ENCODE data around the gene PTPN14. TPM values are rescaled to one million over a fixed set of nuclear protein-coding genes. Genes with fewer than 3 reads are reported as not detected.

Gene PTPN14
- total and polyA plus RNA-seq, 2 experiments from 2014 or later = 18.7 to 70.2 TPM

DNA sequence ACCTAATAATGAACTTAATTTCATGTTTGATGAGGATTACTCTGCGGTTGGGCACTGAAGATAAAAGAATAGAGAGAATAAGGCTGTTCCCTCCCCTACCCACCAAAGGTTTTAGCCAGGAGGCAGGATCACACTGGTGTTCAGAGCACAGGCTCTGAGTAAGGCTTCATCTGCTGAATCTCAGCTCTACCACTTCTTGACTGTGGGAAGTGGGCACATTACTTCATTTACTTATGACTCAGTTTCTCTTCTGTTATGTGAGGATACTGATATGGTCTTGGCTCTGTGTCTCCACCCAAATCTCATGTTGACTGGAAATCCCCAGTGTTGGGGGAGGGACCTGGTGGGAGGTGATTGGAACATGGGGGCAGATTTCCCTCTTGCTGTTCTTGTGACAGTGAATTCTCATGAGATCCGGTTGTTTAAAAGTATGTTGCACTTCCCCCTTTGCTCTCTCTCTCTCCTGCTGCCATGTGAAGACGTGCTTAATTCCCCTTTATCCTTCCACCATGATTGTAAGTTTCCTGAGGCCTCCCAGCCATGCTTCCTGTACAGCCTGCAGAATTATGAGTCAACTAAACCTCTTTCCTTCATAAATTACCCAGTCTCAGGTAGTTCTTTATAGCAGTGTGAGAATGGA, 190.8 kb downstream of the PTPN14 start (continued):
- TF ChIP-seq, protein P1, sequence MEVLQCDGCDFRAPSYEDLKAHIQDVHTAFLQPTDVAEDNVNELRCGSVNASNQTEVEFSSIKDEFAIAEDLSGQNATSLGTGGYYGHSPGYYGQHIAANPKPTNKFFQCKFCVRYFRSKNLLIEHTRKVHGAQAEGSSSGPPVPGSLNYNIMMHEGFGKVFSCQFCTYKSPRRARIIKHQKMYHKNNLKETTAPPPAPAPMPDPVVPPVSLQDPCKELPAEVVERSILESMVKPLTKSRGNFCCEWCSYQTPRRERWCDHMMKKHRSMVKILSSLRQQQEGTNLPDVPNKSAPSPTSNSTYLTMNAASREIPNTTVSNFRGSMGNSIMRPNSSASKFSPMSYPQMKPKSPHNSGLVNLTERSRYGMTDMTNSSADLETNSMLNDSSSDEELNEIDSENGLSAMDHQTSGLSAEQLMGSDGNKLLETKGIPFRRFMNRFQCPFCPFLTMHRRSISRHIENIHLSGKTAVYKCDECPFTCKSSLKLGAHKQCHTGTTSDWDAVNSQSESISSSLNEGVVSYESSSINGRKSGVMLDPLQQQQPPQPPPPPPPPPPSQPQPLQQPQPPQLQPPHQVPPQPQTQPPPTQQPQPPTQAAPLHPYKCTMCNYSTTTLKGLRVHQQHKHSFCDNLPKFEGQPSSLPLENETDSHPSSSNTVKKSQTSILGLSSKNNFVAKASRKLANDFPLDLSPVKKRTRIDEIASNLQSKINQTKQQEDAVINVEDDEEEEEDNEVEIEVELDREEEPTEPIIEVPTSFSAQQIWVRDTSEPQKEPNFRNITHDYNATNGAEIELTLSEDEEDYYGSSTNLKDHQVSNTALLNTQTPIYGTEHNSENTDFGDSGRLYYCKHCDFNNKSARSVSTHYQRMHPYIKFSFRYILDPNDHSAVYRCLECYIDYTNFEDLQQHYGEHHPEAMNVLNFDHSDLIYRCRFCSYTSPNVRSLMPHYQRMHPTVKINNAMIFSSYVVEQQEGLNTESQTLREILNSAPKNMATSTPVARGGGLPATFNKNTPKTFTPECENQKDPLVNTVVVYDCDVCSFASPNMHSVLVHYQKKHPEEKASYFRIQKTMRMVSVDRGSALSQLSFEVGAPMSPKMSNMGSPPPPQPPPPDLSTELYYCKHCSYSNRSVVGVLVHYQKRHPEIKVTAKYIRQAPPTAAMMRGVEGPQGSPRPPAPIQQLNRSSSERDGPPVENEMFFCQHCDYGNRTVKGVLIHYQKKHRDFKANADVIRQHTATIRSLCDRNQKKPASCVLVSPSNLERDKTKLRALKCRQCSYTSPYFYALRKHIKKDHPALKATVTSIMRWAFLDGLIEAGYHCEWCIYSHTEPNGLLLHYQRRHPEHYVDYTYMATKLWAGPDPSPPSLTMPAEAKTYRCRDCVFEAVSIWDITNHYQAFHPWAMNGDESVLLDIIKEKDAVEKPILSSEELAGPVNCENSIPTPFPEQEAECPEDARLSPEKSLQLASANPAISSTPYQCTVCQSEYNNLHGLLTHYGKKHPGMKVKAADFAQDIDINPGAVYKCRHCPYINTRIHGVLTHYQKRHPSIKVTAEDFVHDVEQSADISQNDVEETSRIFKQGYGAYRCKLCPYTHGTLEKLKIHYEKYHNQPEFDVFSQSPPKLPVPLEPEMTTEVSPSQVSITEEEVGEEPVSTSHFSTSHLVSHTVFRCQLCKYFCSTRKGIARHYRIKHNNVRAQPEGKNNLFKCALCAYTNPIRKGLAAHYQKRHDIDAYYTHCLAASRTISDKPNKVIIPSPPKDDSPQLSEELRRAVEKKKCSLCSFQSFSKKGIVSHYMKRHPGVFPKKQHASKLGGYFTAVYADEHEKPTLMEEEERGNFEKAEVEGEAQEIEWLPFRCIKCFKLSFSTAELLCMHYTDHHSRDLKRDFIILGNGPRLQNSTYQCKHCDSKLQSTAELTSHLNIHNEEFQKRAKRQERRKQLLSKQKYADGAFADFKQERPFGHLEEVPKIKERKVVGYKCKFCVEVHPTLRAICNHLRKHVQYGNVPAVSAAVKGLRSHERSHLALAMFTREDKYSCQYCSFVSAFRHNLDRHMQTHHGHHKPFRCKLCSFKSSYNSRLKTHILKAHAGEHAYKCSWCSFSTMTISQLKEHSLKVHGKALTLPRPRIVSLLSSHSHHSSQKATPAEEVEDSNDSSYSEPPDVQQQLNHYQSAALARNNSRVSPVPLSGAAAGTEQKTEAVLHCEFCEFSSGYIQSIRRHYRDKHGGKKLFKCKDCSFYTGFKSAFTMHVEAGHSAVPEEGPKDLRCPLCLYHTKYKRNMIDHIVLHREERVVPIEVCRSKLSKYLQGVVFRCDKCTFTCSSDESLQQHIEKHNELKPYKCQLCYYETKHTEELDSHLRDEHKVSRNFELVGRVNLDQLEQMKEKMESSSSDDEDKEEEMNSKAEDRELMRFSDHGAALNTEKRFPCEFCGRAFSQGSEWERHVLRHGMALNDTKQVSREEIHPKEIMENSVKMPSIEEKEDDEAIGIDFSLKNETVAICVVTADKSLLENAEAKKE (CRISPR knock-in tag; IDR thresholded peaks at IDR 0.05) = no peak
- TF ChIP-seq JUNB (IDR thresholded peaks at IDR 0.05; ENCODE audit: unreplicated experiment) (no peak), ZNF331 (CRISPR knock-in tag; IDR thresholded peaks at IDR 0.05; ENCODE audit: low read depth) (no peak)

DNA sequence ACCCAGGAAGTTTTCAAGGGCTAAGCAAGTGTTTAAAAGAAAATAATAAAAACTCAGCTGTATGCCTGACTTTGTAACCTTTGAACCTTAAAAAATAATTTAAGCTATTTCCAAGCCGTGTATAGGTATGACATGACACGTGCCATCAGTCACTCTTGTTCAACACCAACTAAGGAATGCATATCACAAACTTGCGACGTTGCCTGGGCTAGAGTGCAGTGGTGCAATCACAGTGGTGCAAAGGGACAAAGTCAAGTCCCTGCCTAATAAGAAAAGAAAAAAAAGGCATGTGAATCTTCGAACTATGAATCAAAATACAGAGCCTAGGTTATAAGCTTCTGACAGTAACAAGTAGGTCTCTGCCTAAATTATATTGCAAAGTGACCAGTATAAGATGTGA, 191.3 kb downstream of the PTPN14 start:
- Mint-ChIP-seq H3K4me3 (no peak overlapping the region), H3K36me3 (ENCODE audit: low read depth) (peaks cover 55% of the 10 kb centered on the region), H3K4me1 (peaks cover 5% of the 10 kb centered on the region; the same call in 2 of the 3 replicates), H3K27ac (no peak overlapping the region), H3K27me3 (ENCODE audit: insufficient read depth, low read depth, poor library complexity) (peaks cover 1% of the 10 kb centered on the region), H3K9me3 (no peaks in the 10 kb centered on the region)
- DNase-seq (ENCODE audit: low spot score) (no peak), ATAC-seq (no peak)
- Histone ChIP-seq H3K27me3 (ENCODE audit: insufficient read depth) (no peaks in the 10 kb centered on the region), H3K79me2 (replicated peaks; ENCODE audit: insufficient read depth) (0 out of 2 replicates have a peak, but pooled peaks cover 2% of the 10 kb centered on the region), H3F3A (replicated peaks; ENCODE audit: low read depth) (no peaks in the 10 kb centered on the region), H3K4me2 (no peak overlapping the region), H3K4me1 (ENCODE audit: insufficient read depth) (peaks cover 5% of the 10 kb centered on the region; the same call in 1 of the 2 replicates), H3K4me3 (no peak overlapping the region), H2AFZ (no peak overlapping the region), H3K9me2 (ENCODE audit: insufficient read depth) (no peaks in the 10 kb centered on the region), H3K27ac (ENCODE audit: low read depth) (no peak overlapping the region), H3K36me3 (ENCODE audit: insufficient read depth) (peaks cover 17% of the 10 kb centered on the region), H4K20me1 (replicated peaks; ENCODE audit: insufficient read depth) (no peaks in the 10 kb centered on the region)
- TF ChIP-seq CREB1 (CRISPR knock-in tag; IDR thresholded peaks at IDR 0.05; ENCODE audit: low read depth) = no peak
- TF ChIP-seq, protein P2, sequence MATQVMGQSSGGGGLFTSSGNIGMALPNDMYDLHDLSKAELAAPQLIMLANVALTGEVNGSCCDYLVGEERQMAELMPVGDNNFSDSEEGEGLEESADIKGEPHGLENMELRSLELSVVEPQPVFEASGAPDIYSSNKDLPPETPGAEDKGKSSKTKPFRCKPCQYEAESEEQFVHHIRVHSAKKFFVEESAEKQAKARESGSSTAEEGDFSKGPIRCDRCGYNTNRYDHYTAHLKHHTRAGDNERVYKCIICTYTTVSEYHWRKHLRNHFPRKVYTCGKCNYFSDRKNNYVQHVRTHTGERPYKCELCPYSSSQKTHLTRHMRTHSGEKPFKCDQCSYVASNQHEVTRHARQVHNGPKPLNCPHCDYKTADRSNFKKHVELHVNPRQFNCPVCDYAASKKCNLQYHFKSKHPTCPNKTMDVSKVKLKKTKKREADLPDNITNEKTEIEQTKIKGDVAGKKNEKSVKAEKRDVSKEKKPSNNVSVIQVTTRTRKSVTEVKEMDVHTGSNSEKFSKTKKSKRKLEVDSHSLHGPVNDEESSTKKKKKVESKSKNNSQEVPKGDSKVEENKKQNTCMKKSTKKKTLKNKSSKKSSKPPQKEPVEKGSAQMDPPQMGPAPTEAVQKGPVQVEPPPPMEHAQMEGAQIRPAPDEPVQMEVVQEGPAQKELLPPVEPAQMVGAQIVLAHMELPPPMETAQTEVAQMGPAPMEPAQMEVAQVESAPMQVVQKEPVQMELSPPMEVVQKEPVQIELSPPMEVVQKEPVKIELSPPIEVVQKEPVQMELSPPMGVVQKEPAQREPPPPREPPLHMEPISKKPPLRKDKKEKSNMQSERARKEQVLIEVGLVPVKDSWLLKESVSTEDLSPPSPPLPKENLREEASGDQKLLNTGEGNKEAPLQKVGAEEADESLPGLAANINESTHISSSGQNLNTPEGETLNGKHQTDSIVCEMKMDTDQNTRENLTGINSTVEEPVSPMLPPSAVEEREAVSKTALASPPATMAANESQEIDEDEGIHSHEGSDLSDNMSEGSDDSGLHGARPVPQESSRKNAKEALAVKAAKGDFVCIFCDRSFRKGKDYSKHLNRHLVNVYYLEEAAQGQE (IDR thresholded peaks at IDR 0.05; ENCODE audit: unreplicated experiment) = no peak
- TF ChIP-seq ZNF114 (CRISPR knock-in tag; IDR thresholded peaks at IDR 0.05) = no peak
- no peak for TF ChIP-seq JUNB (IDR thresholded peaks at IDR 0.05; ENCODE audit: unreplicated experiment)
- TF ChIP-seq, protein P3, sequence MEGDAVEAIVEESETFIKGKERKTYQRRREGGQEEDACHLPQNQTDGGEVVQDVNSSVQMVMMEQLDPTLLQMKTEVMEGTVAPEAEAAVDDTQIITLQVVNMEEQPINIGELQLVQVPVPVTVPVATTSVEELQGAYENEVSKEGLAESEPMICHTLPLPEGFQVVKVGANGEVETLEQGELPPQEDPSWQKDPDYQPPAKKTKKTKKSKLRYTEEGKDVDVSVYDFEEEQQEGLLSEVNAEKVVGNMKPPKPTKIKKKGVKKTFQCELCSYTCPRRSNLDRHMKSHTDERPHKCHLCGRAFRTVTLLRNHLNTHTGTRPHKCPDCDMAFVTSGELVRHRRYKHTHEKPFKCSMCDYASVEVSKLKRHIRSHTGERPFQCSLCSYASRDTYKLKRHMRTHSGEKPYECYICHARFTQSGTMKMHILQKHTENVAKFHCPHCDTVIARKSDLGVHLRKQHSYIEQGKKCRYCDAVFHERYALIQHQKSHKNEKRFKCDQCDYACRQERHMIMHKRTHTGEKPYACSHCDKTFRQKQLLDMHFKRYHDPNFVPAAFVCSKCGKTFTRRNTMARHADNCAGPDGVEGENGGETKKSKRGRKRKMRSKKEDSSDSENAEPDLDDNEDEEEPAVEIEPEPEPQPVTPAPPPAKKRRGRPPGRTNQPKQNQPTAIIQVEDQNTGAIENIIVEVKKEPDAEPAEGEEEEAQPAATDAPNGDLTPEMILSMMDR (conservative IDR thresholded peaks at IDR 0.05; ENCODE audit: low read depth in 2 of 2) = no peak
- no peak for TF ChIP-seq STAT1 (IDR thresholded peaks at IDR 0.05; ENCODE audit: unreplicated experiment)
- TF ChIP-seq EZH2phosphoT487 (IDR thresholded peaks at IDR 0.05; ENCODE audit: unreplicated experiment) = no peak

Measured in GM23338 (cell line).